OCI-LY1 (cell line): ENCODE results near the gene ZBTB7A.

Experiments
- H2AFZ ChIP-seq: fragments of 200-600 bp; sonication (generic), shearing (Covaris generic); 2 replicates; pipeline ENCODE4 v1.6.0; 2014; ENCODE audit warnings: antibody characterized with exemption, mild to moderate bottlenecking, low read length
- H3F3A ChIP-seq: fragments of 200-600 bp; sonication (generic), shearing (Covaris generic); 2 replicates; pipeline ENCODE4 v1.6.0; 2014; ENCODE audit warnings: mild to moderate bottlenecking, antibody characterized with exemption, low read length, moderate library complexity; ENCODE audit not compliant: insufficient read depth
- H3K27ac ChIP-seq: fragments of 200-600 bp; sonication (generic); 2 replicates; pipeline ENCODE4 v1.5.1; 2014; ENCODE audit warnings: low read length, mixed run types, mild to moderate bottlenecking, low read depth; ENCODE audit not compliant: poor library complexity, severe bottlenecking
- H3K27me3 ChIP-seq: fragments of 200-600 bp; sonication (generic); 2 replicates; pipeline ENCODE4 v1.6.0; 2014; ENCODE audit warnings: antibody characterized with exemption, mild to moderate bottlenecking, low read length, moderate library complexity; ENCODE audit not compliant: insufficient read depth
- H3K36me3 ChIP-seq: fragments of 200-600 bp; sonication (generic); 2 replicates; pipeline ENCODE4 v1.6.1; 2014; ENCODE audit warnings: mild to moderate bottlenecking, antibody characterized with exemption, low read length, moderate library complexity, mixed read lengths; ENCODE audit not compliant: insufficient read depth
- H3K4me1 ChIP-seq: fragments of 200-600 bp; sonication (generic); 2 replicates; pipeline ENCODE4 v1.5.1; 2014; ENCODE audit warnings: mild to moderate bottlenecking, low read length, moderate library complexity; ENCODE audit not compliant: insufficient read depth, severe bottlenecking
- H3K4me2 ChIP-seq: fragments of 200-600 bp; sonication (generic), shearing (Covaris generic); 2 replicates; pipeline ENCODE4 v1.6.1; 2014; ENCODE audit warnings: low read length
- H3K4me3 ChIP-seq: fragments of 200-600 bp; sonication (generic); 2 replicates; pipeline ENCODE4 v1.5.1; 2014; ENCODE audit warnings: low read length, low read depth, mild to moderate bottlenecking, mixed read lengths; ENCODE audit not compliant: poor library complexity, severe bottlenecking
- H3K79me2 ChIP-seq: fragments of 200-600 bp; shearing (Covaris generic); 2 replicates; pipeline ENCODE4 v1.6.1; 2016; ENCODE audit warnings: mixed run types, low read length, mixed read lengths; ENCODE audit not compliant: insufficient read depth
- H3K9ac ChIP-seq: fragments of 200-600 bp; sonication (generic), shearing (Covaris generic); 2 replicates; pipeline ENCODE4 v1.6.1; 2014; ENCODE audit warnings: mild to moderate bottlenecking, low read length, mixed read lengths
- H3K9me2 ChIP-seq: fragments of 200-600 bp; sonication (generic), shearing (Covaris generic); 2 replicates; pipeline ENCODE4 v1.6.1; 2014; ENCODE audit warnings: low read depth, mild to moderate bottlenecking, low read length, mixed read lengths
- H3K9me3 ChIP-seq: fragments of 200-600 bp; shearing (Covaris generic); 2 replicates; pipeline ENCODE4 v1.6.1; 2014; ENCODE audit warnings: low read length, mixed read lengths
- H4K20me1 ChIP-seq: fragments of 200-600 bp; sonication (generic), shearing (Covaris generic); 2 replicates; pipeline ENCODE4 v1.6.0; 2016; ENCODE audit warnings: mild to moderate bottlenecking, low read length; ENCODE audit not compliant: insufficient read depth
- CTCF ChIP-seq: fragments of 200-600 bp; sonication (generic), shearing (Covaris generic); IDR thresholded peaks from 2 replicates; pipeline ENCODE4 v1.5.1; 2017; ENCODE audit warnings: mild to moderate bottlenecking, antibody characterized with exemption, low read length, moderate library complexity, mixed read lengths
- EZH2 ChIP-seq: fragments of 200-600 bp; sonication (generic), shearing (Covaris generic); IDR thresholded peaks from 2 replicates; pipeline ENCODE4 v1.8.0; 2017; ENCODE audit warnings: borderline replicate concordance, mixed run types, mild to moderate bottlenecking, antibody characterized with exemption, low read length, moderate library complexity, mixed read lengths

ZBTB7A gene

GRCh38 chr19:4066682-4067395, at the start of gene ZBTB7A:
ZBTB7A (minus strand) TSS chr19:4066899; CDS start chr19:4055232, 11,667 bp downstream.
- peaks cover 45% of the 10 kb centered on the region for H3K4me1 ChIP-seq
- TF ChIP-seq EZH2 = no peak
- no peak for TF ChIP-seq CTCF
- peak within 1 kb of the TSS; percentile 38 for H3K27ac ChIP-seq
- H2AFZ ChIP-seq = no peak within 1 kb of the TSS
- H3K4me2 ChIP-seq = peak within 1 kb of the TSS; percentile 72
- H3K9me2 ChIP-seq = no peaks in the 10 kb centered on the region
- H3K9ac ChIP-seq = peak within 1 kb of the TSS; percentile 77
- peak within 1 kb of the TSS; percentile 73 for H3K4me3 ChIP-seq
- no peaks in the 10 kb centered on the region for H4K20me1 ChIP-seq
- no peaks in the 10 kb centered on the region for H3K27me3 ChIP-seq
- H3K36me3 ChIP-seq = peaks cover 19% of the 10 kb centered on the region
- no peaks in the 10 kb centered on the region for H3K9me3 ChIP-seq
- peaks cover 32% of the 10 kb centered on the region for H3K79me2 ChIP-seq
- H3F3A ChIP-seq = no peaks in the 10 kb centered on the region

GRCh38 chr19:4115818-4116385, 49.2 kb upstream of the ZBTB7A start:
- H3K4me3 ChIP-seq = peak overlapping the region; percentile 2
- TF ChIP-seq CTCF (no peak), EZH2 (no peak)
- peaks cover 25% of the 10 kb centered on the region for H3K4me1 ChIP-seq
- peak overlapping the region; percentile 73 for H3K27ac ChIP-seq
- H4K20me1 ChIP-seq = no peaks in the 10 kb centered on the region
- peak overlapping the region; percentile 30 for H3K4me2 ChIP-seq
- H3K9ac ChIP-seq = peak overlapping the region; percentile 2; the same call in 1 of the 2 replicates
- H3K9me2 ChIP-seq = no peaks in the 10 kb centered on the region
- H3K27me3 ChIP-seq = no peaks in the 10 kb centered on the region
- no peak overlapping the region for H2AFZ ChIP-seq
- peaks cover 54% of the 10 kb centered on the region for H3K36me3 ChIP-seq
- no peaks in the 10 kb centered on the region for H3K79me2 ChIP-seq
- H3F3A ChIP-seq = no peaks in the 10 kb centered on the region
- H3K9me3 ChIP-seq = peaks cover 4% of the 10 kb centered on the region; the same call in 1 of the 2 replicates

GRCh38 chr19:4115050-4115817, 48.5 kb upstream of the ZBTB7A start:
- peaks cover 60% of the 10 kb centered on the region for H3K36me3 ChIP-seq
- peak overlapping the region; percentile 2; the same call in 1 of the 2 replicates for H3K9ac ChIP-seq
- H3K9me2 ChIP-seq = no peaks in the 10 kb centered on the region
- H4K20me1 ChIP-seq = no peaks in the 10 kb centered on the region
- H3K9me3 ChIP-seq = peaks cover 4% of the 10 kb centered on the region; the same call in 1 of the 2 replicates
- TF ChIP-seq CTCF (no peak), EZH2 (no peak)
- H3K4me1 ChIP-seq = peaks cover 29% of the 10 kb centered on the region
- peak overlapping the region; percentile 30 for H3K4me2 ChIP-seq
- no peak overlapping the region for H2AFZ ChIP-seq
- H3K4me3 ChIP-seq = peak overlapping the region; percentile 2
- H3K27ac ChIP-seq = peak overlapping the region; percentile 73
- H3K79me2 ChIP-seq = no peaks in the 10 kb centered on the region
- H3F3A ChIP-seq = no peaks in the 10 kb centered on the region
- H3K27me3 ChIP-seq = no peaks in the 10 kb centered on the region
